Muscle of arm (tissue), 14 donors: Measurements from ENCODE around the gene SHC2. TPM values are rescaled to one million over a fixed set of nuclear protein-coding genes. Genes with fewer than 3 reads are reported as not detected.

Source experiments
- DNase-seq: peaks from one replicate; pipeline ENCODE4 v3.0.0-alpha.2; 2013
- long read RNA-seq, 11 donors: transcript quantifications; one replicate each; lab custom pipeline, GENCODE V29; 2026
- polyA plus RNA-seq, 12 donors: library from polyadenylated mRNA; unstranded; fragments of 120-200 nt; gene quantifications; one replicate each; pipeline ENCODE4 v1.2.1, GENCODE V29; 2013; ENCODE audit not compliant: insufficient read length in 12 of 12

The SHC2 gene, protein sequence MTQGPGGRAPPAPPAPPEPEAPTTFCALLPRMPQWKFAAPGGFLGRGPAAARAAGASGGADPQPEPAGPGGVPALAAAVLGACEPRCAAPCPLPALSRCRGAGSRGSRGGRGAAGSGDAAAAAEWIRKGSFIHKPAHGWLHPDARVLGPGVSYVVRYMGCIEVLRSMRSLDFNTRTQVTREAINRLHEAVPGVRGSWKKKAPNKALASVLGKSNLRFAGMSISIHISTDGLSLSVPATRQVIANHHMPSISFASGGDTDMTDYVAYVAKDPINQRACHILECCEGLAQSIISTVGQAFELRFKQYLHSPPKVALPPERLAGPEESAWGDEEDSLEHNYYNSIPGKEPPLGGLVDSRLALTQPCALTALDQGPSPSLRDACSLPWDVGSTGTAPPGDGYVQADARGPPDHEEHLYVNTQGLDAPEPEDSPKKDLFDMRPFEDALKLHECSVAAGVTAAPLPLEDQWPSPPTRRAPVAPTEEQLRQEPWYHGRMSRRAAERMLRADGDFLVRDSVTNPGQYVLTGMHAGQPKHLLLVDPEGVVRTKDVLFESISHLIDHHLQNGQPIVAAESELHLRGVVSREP
- polyA plus RNA-seq, result 10 to 100 TPM in 11 of 12 donors, not detected in 1; 19.9 to 49.3 (median 27.0) TPM
- long read RNA-seq, donor 1, transcript SHC2-201 (13 exons, 2,494 nt), result major isoform, 5 of 9 reads
- long read RNA-seq, donor 1, partial matches to known transcripts, result 0 of 9 reads
- long read RNA-seq, donor 1, other reads (novel, unspliced or antisense), result 0 of 9 reads
- long read RNA-seq, donor 2, partial matches to known transcripts, result 0 of 3 reads
- long read RNA-seq, donor 2, other reads (novel, unspliced or antisense), result 0 of 3 reads
- long read RNA-seq, donor 3, partial matches to known transcripts, result 0 of 4 reads
- long read RNA-seq, donor 3, other reads (novel, unspliced or antisense), result 0 of 4 reads
- long read RNA-seq, donor 4, partial matches to known transcripts, result 0 of 1 reads
- long read RNA-seq, donor 4, other reads (novel, unspliced or antisense), result 0 of 1 reads
- long read RNA-seq, donor 5, transcript SHC2-201 (13 exons, 2,494 nt), result major isoform, 8 of 11 reads
- long read RNA-seq, donor 5, partial matches to known transcripts, result 0 of 11 reads
- long read RNA-seq, donor 5, other reads (novel, unspliced or antisense), result 0 of 11 reads
- long read RNA-seq, donor 6, partial matches to known transcripts, result 0 of 5 reads
- long read RNA-seq, donor 6, other reads (novel, unspliced or antisense), result 0 of 5 reads
- long read RNA-seq, donor 7, partial matches to known transcripts, result 0 of 4 reads
- long read RNA-seq, donor 7, other reads (novel, unspliced or antisense), result 0 of 4 reads
- long read RNA-seq, donor 8, transcript SHC2-201 (13 exons, 2,494 nt), result major isoform, 6 of 11 reads
- long read RNA-seq, donor 8, partial matches to known transcripts, result 0 of 11 reads
- long read RNA-seq, donor 8, other reads (novel, unspliced or antisense), result 0 of 11 reads
- long read RNA-seq, donor 9, partial matches to known transcripts, result 0 of 3 reads
- long read RNA-seq, donor 9, other reads (novel, unspliced or antisense), result 0 of 3 reads
- long read RNA-seq, donor 10, partial matches to known transcripts, result 0 of 6 reads
- long read RNA-seq, donor 10, other reads (novel, unspliced or antisense), result 0 of 6 reads
- long read RNA-seq, donor 11, partial matches to known transcripts, result 0 of 2 reads
- long read RNA-seq, donor 11, other reads (novel, unspliced or antisense), result 0 of 2 reads

DNA sequence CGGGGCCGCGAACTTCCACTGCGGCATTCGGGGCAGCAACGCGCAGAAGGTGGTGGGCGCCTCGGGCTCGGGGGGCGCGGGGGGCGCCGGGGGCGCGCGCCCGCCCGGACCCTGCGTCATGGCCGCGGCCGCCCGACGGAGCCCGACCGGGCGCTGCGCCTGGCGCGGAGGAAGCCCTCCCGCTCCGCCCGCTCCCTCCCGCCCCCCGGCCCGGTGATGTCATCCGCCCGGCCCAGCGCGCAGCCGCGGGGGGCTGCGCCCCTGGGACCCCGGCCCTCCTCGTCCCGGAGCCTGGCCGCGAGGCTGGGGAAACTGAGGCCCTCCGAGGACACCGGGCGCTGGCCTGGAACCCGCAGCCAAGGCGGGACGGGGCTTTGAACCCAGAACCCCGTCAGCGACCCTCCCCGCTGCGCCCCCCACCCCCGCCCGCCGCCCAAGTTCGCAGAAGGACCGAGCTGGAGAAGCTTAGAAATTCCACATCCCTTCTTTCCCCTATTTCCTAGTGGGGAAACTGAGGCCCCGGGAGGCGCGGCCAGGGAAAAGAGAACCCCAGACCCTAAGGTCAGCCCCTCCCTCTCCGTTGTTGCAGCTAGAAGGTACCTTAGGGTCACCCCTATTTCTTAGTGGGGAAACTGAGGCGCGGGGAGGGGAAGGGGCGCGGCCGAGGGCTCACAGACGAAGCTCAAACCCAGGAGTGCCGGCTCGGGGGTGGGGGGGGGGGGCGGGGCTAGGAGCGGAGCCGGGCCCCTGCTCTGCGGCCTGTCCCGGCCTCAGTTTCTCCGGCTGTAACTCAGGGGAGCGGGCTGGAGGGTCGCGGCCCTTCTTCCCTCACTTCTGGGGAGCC, at the start of gene SHC2:
TSS of gene SHC2 (minus strand) at position 157 of the 844 bp plus-strand sequence. CDS start at position 120, 37 bp downstream.
- peak; percentile 61 for DNase-seq

DNA sequence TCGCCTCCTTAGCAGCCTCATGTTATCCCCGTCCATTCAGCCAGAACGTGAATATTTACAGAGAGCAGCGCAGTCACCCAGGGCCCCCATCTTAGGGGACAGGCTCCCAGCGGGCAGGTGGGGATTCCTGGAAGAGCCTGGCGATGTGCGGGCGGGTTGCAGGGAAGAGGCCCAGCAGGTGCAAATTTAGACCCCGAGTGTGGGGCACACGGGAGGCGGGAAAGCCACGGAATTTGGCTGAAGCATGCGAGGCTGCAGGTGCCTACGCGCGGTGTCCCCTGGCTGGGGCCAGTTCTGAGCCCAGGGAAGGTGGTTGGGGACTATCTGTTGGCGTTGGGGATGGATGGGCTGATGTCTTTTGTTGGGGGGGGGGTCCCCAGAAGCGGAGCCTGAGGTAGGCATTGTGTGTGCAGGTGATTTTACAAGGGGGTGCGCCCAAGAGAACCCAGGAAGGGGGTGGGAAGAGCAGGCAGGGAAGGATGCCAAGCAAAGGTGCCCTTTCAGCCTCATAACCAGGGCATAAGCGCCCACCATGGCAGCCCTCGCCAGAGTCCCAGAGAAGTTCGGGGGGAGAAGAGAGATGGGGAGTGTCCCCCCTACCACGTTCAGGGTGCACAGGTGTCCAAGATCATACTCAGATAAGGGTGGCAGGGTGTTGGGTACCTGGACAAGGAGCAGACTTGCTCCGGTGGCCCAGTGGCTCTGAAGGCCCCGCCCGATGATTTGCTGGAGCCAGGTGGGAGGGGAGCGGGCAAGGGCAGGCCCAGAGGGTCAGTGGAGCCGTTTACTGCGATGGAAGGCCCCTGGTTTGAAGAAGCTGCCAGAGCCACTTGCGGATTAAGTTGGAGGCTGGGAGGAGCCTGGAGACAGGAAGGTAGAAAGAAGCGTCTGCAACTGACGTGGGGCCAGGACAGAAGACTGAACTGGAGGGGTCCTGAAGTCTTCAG, 47.6 kb upstream of the SHC2 start:
- DNase-seq, result no peak

DNA sequence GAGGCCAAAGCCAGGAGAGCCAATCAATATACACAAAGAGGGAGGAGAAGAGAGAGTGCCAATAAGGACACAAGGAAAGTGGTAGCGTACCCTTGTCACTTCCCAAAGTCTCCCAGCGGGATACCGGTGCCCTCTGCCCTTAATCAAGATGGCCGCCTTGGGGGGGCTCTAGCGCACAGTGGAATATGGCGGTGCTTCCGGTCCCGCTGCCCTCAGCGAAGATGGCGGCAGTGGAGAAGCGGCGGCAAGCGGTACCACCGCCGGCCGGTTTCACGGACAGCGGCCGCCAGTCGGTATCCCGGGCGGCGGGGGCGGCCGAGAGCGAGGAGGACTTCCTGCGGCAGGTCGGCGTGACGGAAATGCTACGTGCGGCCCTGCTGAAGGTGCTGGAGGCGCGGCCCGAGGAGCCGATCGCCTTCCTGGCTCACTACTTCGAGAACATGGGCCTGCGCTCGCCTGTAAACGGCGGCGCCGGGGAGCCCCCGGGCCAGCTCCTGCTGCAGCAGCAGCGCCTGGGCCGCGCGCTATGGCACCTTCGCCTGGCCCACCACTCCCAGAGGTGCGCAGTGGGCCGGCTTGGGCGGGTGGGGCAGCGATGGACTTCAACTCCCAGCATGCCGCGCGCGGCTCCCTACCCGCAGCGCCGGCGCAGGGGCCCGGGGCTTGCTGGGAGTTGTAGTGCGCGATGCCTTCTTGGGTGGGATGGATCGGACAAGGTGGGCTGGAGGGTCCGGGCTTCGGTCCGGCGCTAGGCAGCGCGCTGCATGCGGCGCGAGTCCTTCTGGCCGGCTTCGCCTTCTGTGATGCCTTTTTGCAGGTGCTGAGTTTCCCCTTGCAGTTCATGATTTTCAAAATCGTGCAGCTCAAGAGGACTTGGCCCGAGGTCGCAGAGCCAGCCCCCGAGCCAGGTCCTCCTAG, 46.7 kb upstream of the SHC2 start, which contains the start of gene TPGS1:
TSS of gene TPGS1 (plus strand) at position 212 of the 918 bp plus-strand sequence. CDS start at position 222, 10 bp downstream.
- DNase-seq, result peak; percentile 77

DNA sequence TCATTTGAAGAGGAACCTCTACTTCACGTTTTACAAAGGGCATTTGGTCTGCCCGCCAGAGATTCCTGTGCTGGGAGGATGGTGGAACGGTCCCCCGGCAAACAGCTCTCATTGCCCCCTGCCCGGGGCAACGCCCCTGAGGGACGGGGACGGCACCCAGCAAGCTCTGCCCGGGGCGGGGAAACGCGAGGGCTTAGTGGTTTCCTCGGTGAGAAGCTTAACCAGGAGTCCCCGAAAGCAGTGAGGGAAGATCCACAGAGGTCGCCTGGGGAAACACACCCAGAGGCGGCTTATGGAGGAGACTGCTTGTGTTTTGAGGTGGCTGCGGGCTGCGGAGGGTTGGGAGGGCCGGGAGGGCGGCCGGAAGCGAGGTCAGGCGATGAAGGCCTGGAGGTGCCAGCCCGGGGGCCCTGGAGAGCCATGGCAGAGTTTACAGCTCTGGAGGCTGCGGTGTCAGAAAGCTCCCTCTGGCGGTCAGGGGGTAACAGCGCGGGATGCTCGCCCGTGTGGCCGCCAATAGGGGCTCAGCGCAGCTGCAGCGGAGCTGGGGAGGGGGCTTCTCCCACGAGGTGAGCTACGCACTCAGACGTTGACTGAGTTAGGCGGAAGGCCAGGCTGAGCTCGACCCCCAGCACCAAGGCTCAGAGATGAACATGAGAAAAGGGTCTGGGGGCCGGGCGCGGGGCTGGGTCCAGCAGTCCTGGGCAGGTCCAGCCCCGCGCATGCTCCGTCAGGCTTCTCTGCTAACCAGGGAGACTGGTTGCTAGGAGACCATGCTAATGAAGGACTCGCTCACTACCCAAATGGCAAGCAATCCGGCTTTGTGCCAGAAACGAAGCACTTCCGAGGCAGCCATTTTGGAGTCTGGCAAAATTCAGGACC, 45.8 kb upstream of the SHC2 start:
- DNase-seq, result peak; percentile 100

DNA sequence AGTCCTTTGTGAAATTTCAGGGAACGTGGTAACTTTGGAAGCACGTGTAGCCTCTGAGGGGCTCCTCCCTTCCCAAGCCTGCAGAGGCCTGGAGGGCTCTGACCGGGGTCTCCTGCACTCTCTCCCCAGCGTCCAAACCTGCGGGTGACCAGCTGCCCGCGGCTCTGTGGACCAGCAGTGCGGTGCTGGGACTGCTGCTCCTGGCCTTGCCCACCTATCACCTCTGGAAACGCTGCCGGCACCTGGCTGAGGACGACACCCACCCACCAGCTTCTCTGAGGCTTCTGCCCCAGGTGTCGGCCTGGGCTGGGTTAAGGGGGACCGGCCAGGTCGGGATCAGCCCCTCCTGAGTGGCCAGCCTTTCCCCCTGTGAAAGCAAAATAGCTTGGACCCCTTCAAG, 43.8 kb upstream of the SHC2 start:
- DNase-seq, result no peak

GRCh38 chr19:501646-502045, 40.8 kb upstream of the SHC2 start:
- no peak for DNase-seq

GRCh38 chr19:498977-499623, 38.3 kb upstream of the SHC2 start:
- DNase-seq, result no peak

DNA sequence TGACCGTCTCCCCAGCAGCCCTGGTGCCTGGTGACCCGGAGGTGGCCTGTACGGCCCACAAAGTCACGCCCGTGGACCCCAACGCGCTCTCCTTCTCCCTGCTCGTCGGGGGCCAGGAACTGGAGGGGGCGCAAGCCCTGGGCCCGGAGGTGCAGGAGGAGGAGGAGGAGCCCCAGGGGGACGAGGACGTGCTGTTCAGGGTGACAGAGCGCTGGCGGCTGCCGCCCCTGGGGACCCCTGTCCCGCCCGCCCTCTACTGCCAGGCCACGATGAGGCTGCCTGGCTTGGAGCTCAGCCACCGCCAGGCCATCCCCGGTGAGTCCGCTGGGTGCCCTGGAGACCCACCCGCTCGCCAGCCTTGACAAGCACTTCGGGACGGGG, 37.7 kb upstream of the SHC2 start:
- no peak for DNase-seq

GRCh38 chr19:497869-498510, 37.2 kb upstream of the SHC2 start:
- no peak for DNase-seq

DNA sequence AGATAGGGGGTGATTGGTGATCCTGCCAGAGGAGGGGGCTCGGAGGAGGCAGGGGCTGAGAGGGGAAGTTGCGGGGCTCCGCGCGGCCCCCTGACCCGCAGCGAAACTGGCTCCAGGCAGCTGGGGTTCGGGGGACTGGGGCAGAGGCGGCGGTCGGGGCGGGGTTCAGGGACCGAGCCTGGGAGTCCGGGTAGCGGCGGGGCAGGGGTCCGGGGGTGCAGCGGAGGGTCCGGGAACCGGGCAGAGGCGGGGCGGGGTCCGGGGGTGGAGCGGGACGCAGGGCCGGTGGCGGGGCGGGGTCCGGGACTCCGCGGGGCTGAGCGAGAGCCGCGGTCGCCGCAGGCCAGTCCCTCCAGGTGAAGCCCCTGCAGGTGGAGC, 36.6 kb upstream of the SHC2 start:
- DNase-seq, result no peak

DNA sequence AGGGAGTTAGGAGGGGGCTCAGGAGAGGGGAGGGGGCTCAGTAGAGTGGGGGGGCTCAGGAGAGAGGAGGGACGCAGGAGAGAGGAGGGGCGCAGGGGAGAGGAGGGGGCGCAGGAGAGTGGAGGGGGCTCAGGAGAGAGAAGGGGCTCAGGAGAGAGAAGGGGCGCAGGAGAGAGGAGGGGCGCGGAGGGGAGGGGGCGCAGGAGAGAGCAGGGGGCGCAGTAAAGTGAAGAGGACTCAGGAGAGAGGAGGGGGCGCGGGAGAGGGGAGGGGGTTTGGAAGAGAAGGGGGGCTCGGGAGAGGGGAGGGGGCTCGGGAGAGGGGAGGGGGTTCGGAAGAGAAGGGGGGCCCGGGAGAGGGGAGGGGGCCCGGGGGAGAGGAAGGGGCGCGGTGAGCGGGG, 36.2 kb upstream of the SHC2 start:
- DNase-seq, result no peak

DNA sequence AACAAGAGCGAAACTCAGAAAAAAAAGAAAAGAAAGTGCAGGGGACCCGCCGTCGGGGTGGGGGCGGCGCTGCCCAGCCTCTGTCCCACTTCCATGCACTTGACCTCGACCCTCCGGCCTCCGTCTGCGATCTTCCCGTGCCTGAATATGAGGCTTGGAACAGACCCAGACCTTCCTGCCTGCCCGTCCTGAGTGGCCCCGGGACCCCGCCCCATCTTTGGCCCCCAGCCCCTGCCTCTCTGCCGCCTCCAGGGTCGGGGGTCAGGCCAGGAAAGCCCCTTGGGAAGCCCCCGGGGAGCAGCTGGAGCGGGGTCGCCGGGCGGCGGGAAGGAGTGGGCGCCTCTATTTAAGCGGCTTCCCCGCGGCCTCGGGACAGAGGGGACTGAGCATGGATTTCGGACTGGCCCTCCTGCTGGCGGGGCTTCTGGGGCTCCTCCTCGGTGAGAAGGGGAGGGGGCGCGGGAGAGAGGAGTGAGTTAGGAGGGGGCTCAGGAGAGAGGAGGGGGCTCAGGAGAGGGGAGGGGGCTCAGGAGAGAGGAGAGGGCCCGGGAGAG, 35.4 kb upstream of the SHC2 start, which contains the start of gene MADCAM1:
TSS of gene MADCAM1 (plus strand) at position 375 of the 554 bp plus-strand sequence. CDS start at position 389, 14 bp downstream.
- DNase-seq, result no peak

GRCh38 chr19:495402-496111, 34.7 kb upstream of the SHC2 start:
- no peak for DNase-seq

GRCh38 chr19:495081-495401, 34.2 kb upstream of the SHC2 start:
- DNase-seq, result no peak
